D721Med (cell line): ENCODE measurements around the gene SALL4.
"Not testable (repeated sequence)": the region's sequence is repeated elsewhere in the genome, so short reads cannot be mapped to it uniquely, and the experiment has no call there.

Experiments used
- DNase-seq: peaks from one replicate; pipeline ENCODE4 v3.0.0; 2011; ENCODE audit warnings: low spot score; ENCODE audit not compliant: insufficient read length
- FAIRE-seq: peaks from 2 replicates; lab custom pipeline; 2011; peaks lifted over from hg19 to GRCh38; lab: Jason Lieb, UNC
- CTCF ChIP-seq: IDR thresholded peaks from 2 replicates; pipeline ENCODE4 v1.5.1; 2012; ENCODE audit warnings: mild to moderate bottlenecking, control low read depth; ENCODE audit not compliant: insufficient read depth; ENCODE audit errors: missing control alignments

Gene SALL4

GRCh38 chr20:51831866-51832265, 29.5 kb upstream of the SALL4 start:
- FAIRE-seq: no peak

GRCh38 chr20:51830538-51830937, 28.2 kb upstream of the SALL4 start:
- no peak for TF ChIP-seq CTCF
- FAIRE-seq (no peak), DNase-seq (no peak)

More at GRCh38 chr20:51831866-51832265, 29.5 kb upstream of the SALL4 start:
- no peak for TF ChIP-seq CTCF
- no peak for DNase-seq

GRCh38 chr20:51828762-51829161, 26.4 kb upstream of the SALL4 start:
- no peak for TF ChIP-seq CTCF
- DNase-seq (no peak), FAIRE-seq (no peak)

- DNase-seq: no peak
These were observed 24.1 kb upstream of the SALL4 start for GRCh38 chr20:51826372-51826771.

GRCh38 chr20:51818479-51819008, 16.2 kb upstream of the SALL4 start:
- FAIRE-seq (no peak), DNase-seq (no peak)
- TF ChIP-seq CTCF: no peak

More at GRCh38 chr20:51826372-51826771, 24.1 kb upstream of the SALL4 start:
- no peak for TF ChIP-seq CTCF
- no peak for FAIRE-seq

GRCh38 chr20:51816856-51817255, 14.5 kb upstream of the SALL4 start:
- DNase-seq, FAIRE-seq: not testable (repeated sequence)

GRCh38 chr20:51815383-51816076, 13.2 kb upstream of the SALL4 start:
- FAIRE-seq: no peak
- no peak for DNase-seq
- no peak for TF ChIP-seq CTCF
